ENCODE measurements around the gene EFNB3.

Gene EFNB3

GRCh38 chr17:7754656-7755055, 49.7 kb downstream of the EFNB3 start:
- TF ChIP-seq GATA2 (IDR thresholded peaks at IDR 0.05; ENCODE audit: low read depth, low read length) (no peak), GATA3 (IDR thresholded peaks at IDR 0.05; ENCODE audit: low read depth, low read length) (no peak)

GRCh38 chr17:7755095-7755890, 50.3 kb downstream of the EFNB3 start:
- no peak for TF ChIP-seq GATA3 (IDR thresholded peaks at IDR 0.05; ENCODE audit: low read depth, low read length)
- no peak for TF ChIP-seq GATA2 (IDR thresholded peaks at IDR 0.05; ENCODE audit: low read depth, low read length)

- no peak for TF ChIP-seq GATA2 (IDR thresholded peaks at IDR 0.05; ENCODE audit: low read depth, low read length)
- no peak for TF ChIP-seq GATA3 (IDR thresholded peaks at IDR 0.05; ENCODE audit: low read depth, low read length)
Measured at GRCh38 chr17:7756968-7757367, 52.0 kb downstream of the EFNB3 start.
